Astrocyte (in vitro differentiated cells and primary cell): ENCODE results near the gene TCEANC2.

Source experiments
- CTCF ChIP-seq: IDR thresholded peaks from 2 replicates; pipeline ENCODE4 v1.5.1; 2011; ENCODE audit warnings: low read depth, mild to moderate bottlenecking, inconsistent platforms, low read length, moderate library complexity; ENCODE audit not compliant: insufficient read depth
- EZH2 ChIP-seq: IDR thresholded peaks from 2 replicates; pipeline ENCODE4 v1.6.1; 2012; ENCODE audit warnings: mild to moderate bottlenecking, low read length, inconsistent platforms; ENCODE audit not compliant: insufficient read depth

- TF ChIP-seq CTCF (no peak), EZH2 (no peak)
Observed at GRCh38 chr1:54122135-54122751, 68.8 kb downstream of the TCEANC2 start.
